H7 (cell line): ENCODE results near the gene SCIN. TPM values are rescaled to one million over a fixed set of nuclear protein-coding genes. Genes with fewer than 3 reads are reported as not detected.
"Not testable (repeated sequence)": the region's sequence is repeated elsewhere in the genome, so short reads cannot be mapped to it uniquely, and the experiment has no call there.

Experiments
- DNase-seq: peaks from one replicate; pipeline ENCODE4 v3.0.0; 2012
- H3K27me3 ChIP-seq: 2 replicates; pipeline ENCODE4 v1.6.0; 2011; ENCODE audit warnings: mild to moderate bottlenecking, low read length; ENCODE audit not compliant: control insufficient read depth, insufficient read depth
- H3K36me3 ChIP-seq: replicated peaks from 2 replicates; pipeline ENCODE4 v1.5.1; 2011; ENCODE audit warnings: low read length; ENCODE audit not compliant: control insufficient read depth, insufficient read depth
- H3K4me3 ChIP-seq: 2 replicates; pipeline ENCODE4 v1.5.1; 2011; ENCODE audit warnings: low read depth, mild to moderate bottlenecking, control low read depth, low read length, moderate library complexity; ENCODE audit not compliant: insufficient read depth
- total RNA-seq: library from RNA; depleted of rRNA; stranded (reverse); fragments of >200 nt; shearing (Covaris generic); gene quantifications from 2 replicates; pipeline ENCODE4 v1.2.3, GENCODE V29; 2014; rRNA removed

The SCIN gene
- total RNA-seq = not detected in 2 replicates

GRCh38 chr7:12570534-12571461, at the start of gene SCIN:
SCIN (plus strand) TSS chr7:12570720; CDS start chr7:12570787, 67 bp downstream.
- peak; percentile 72 for DNase-seq
- Histone ChIP-seq H3K27me3 (peaks cover 36% of the 10 kb centered on the region), H3K36me3 (no peaks in the 10 kb centered on the region), H3K4me3 (peak within 1 kb of the TSS; percentile 46)

- no peaks in the 10 kb centered on the region for H3K27me3 ChIP-seq
- no peak overlapping the region for H3K4me3 ChIP-seq
- no peaks in the 10 kb centered on the region for H3K36me3 ChIP-seq
- DNase-seq = peak; percentile 9
Observed at GRCh38 chr7:12524794-12525386, 45.6 kb upstream of the SCIN start.

- H3K36me3 ChIP-seq = not testable (repeated sequence)
Observed at GRCh38 chr7:12526693-12527092, 43.8 kb upstream of the SCIN start.

GRCh38 chr7:12527670-12528069, 42.9 kb upstream of the SCIN start:
- not testable (repeated sequence) for H3K4me3 ChIP-seq, H3K27me3 ChIP-seq, H3K36me3 ChIP-seq, DNase-seq

More at GRCh38 chr7:12526693-12527092, 43.8 kb upstream of the SCIN start:
- H3K4me3 ChIP-seq, H3K27me3 ChIP-seq, DNase-seq: not testable (repeated sequence)

GRCh38 chr7:12529971-12530710, 40.4 kb upstream of the SCIN start:
- Histone ChIP-seq H3K27me3 (no peaks in the 10 kb centered on the region), H3K4me3 (no peak overlapping the region)
- DNase-seq = no peak

GRCh38 chr7:12531784-12532183, 38.7 kb upstream of the SCIN start:
- Histone ChIP-seq H3K27me3 (no peaks in the 10 kb centered on the region), H3K36me3 (no peaks in the 10 kb centered on the region; the same call in 1 of the 2 replicates), H3K4me3 (no peak overlapping the region)
- DNase-seq = no peak

More at GRCh38 chr7:12529971-12530710, 40.4 kb upstream of the SCIN start:
- no peaks in the 10 kb centered on the region for H3K36me3 ChIP-seq

GRCh38 chr7:12534046-12534445, 36.5 kb upstream of the SCIN start:
- Histone ChIP-seq H3K36me3 (no peaks in the 10 kb centered on the region; the same call in 1 of the 2 replicates), H3K4me3 (no peak overlapping the region), H3K27me3 (no peaks in the 10 kb centered on the region)
- no peak for DNase-seq

GRCh38 chr7:12539681-12540080, 30.8 kb upstream of the SCIN start:
- Histone ChIP-seq H3K4me3 (no peak overlapping the region), H3K36me3 (no peaks in the 10 kb centered on the region; the same call in 1 of the 2 replicates), H3K27me3 (no peaks in the 10 kb centered on the region)
- DNase-seq = no peak

GRCh38 chr7:12540850-12541249, 29.7 kb upstream of the SCIN start:
- H3K27me3 ChIP-seq = no peaks in the 10 kb centered on the region
- H3K36me3 ChIP-seq = no peaks in the 10 kb centered on the region; the same call in 1 of the 2 replicates
- no peak for DNase-seq
- no peak overlapping the region for H3K4me3 ChIP-seq

- Histone ChIP-seq H3K4me3 (no peak overlapping the region), H3K36me3 (no peaks in the 10 kb centered on the region), H3K27me3 (no peaks in the 10 kb centered on the region)
- no peak for DNase-seq
Observed at GRCh38 chr7:12543586-12543985, 26.9 kb upstream of the SCIN start.

GRCh38 chr7:12549106-12549505, 21.4 kb upstream of the SCIN start:
- DNase-seq = no peak
- no peaks in the 10 kb centered on the region for H3K27me3 ChIP-seq
- no peak overlapping the region for H3K4me3 ChIP-seq
- H3K36me3 ChIP-seq = no peaks in the 10 kb centered on the region

GRCh38 chr7:12550956-12551355, 19.6 kb upstream of the SCIN start:
- Histone ChIP-seq H3K36me3 (no peaks in the 10 kb centered on the region), H3K27me3 (no peaks in the 10 kb centered on the region), H3K4me3 (no peak overlapping the region)
- DNase-seq = no peak

GRCh38 chr7:12552876-12553275, 17.6 kb upstream of the SCIN start:
- no peak for DNase-seq
- H3K36me3 ChIP-seq = no peaks in the 10 kb centered on the region
- no peak overlapping the region for H3K4me3 ChIP-seq
- no peaks in the 10 kb centered on the region for H3K27me3 ChIP-seq

- DNase-seq = no peak
- H3K27me3 ChIP-seq = no peaks in the 10 kb centered on the region
- H3K36me3 ChIP-seq = no peaks in the 10 kb centered on the region
- no peak overlapping the region for H3K4me3 ChIP-seq
Observed at GRCh38 chr7:12553416-12553815, 17.1 kb upstream of the SCIN start.
